GM12891 (cell line): Measurements from ENCODE around the gene CADM2.

Experiments
- POLR2A ChIP-seq: IDR thresholded peaks from 2 replicates; pipeline ENCODE4 v1.6.1; 2011; ENCODE audit warnings: low read depth, low read length, control low read depth
- TAF1 ChIP-seq: IDR thresholded peaks from 2 replicates; pipeline ENCODE4 v1.6.1; 2011; ENCODE audit warnings: low read depth, low read length, control low read depth

DNA sequence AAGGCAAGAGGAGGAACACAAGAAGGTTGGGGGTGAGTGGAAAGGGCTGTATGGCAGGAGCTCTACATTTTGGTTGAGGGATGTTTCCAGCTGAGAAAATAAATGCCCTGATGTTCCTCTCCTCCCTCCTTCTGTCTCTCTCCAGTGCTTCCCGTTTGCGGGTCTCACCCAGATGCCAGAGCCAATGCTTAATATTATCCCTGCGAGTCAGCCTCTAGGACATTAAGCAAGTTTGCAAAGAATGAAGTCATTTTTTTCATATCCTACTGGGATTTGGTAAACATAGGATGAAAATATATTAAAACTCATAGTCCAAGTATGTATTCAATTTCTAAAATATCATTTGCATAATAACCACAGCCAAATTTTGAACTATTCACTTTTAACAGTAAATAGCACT, 295.9 kb downstream of the CADM2 start:
- TF ChIP-seq TAF1, result no peak
- TF ChIP-seq POLR2A, result no peak
